HG02938 (cell line): ENCODE data around the gene GJC2.

ENCODE experiments used
- ATAC-seq: cut with Tn5 transposase; IDR thresholded peaks from one replicate; pipeline ENCODE4 v1.9.1; 2021; ENCODE audit warnings: mild to moderate bottlenecking, moderate library complexity; ENCODE audit not compliant: unreplicated experiment

GJC2 gene

DNA sequence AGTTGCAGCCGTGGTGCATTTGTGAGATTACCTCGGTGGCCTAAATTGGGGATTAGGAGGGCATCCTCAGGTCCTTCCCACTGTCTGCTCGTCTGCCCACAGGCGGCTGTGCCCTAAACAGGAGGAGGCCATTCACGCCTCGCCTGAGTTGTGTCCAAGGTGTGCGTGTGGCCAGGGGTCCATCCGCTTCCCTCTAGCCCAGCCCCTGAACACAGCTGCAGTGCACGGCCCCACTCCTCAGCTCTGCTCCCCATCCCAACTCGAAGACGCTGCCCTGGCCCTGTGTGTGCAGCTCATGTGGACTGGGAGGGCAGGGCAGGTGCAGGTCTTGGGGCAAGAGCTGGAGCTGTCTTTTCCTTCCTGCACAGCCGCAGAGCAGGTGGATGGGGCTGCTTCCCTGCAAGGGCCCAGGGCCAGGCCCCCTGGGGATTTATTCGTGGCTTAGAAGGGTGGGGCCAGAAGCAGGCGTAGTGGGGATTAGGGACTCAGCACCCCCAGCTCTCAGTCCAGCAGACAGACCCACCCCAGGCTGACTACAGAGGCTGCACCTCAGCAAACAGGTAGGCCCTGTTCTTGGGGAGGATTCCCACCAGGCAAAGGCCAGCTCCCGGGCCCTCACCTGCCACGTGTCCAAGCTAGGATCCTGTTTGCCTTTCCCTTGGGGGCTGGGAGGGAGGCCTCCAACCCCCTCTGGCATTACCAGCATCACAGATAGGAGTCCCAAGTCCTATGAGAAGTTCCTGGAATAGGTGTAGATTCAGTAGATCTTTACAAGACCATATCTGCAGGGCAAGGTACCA, 5.3 kb upstream of the GJC2 start:
- no peak for ATAC-seq

- no peak for ATAC-seq
Observed at GRCh38 chr1:228144993-228145343, 4.8 kb upstream of the GJC2 start.

- no peak for ATAC-seq
Observed at GRCh38 chr1:228145463-228146416, 4.0 kb upstream of the GJC2 start.

DNA sequence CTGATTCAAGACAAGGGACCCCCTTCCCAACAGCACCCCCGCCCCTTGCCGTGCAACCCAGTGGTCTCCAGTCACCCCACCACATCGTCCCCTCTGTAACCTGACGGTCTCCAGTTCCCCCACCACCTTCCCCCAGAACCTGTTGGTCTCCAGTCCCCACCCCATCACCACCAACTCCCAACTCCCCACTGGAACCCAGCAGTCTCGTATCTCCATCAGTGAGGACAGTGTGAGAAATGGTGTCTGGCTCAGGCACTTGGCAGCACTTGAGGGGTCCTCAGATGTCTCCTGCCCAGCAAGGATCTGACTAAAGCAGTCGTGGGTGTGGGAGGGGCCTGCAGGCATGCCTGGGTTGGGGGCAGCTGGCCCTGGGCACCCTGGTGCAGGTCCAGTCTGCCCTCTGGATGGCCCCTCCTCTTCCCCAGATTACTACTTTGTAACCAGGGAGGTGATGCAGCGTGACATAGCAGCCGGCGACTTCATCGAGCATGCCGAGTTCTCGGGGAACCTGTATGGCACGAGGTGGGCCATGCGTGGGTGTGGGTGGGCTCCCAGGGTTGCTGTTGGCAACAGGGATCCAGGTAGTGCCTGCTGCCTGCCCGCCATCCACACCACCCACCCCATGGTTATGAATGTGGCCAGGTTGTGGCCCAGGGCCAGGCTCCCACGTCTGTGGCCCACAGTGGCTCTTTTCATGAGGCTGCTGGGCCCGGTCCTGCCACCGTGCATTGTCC, 3.1 kb upstream of the GJC2 start:
- no peak for ATAC-seq

DNA sequence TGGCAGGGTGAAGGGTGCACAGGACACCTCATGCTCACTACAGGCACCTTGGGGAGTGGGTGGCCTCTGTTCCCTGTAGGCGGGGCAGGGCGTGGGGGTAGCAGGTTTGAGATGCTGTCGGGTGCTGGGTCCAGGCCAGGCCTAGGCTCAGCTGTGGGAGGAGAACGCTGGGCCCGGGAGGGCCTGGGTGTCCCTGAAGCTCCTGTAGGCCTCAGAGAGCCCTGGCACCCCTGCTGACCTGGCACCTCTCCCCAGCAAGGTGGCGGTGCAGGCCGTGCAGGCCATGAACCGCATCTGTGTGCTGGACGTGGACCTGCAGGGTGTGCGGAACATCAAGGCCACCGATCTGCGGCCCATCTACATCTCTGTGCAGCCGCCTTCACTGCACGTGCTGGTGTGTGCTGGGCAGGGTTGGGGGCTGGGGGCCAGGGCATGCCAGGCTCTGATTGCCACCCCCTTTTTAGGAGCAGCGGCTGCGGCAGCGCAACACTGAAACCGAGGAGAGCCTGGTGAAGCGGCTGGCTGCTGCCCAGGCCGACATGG, 2.5 kb upstream of the GJC2 start:
- ATAC-seq: no peak

GRCh38 chr1:228147768-228148167, 2.0 kb upstream of the GJC2 start:
- no peak for ATAC-seq

DNA sequence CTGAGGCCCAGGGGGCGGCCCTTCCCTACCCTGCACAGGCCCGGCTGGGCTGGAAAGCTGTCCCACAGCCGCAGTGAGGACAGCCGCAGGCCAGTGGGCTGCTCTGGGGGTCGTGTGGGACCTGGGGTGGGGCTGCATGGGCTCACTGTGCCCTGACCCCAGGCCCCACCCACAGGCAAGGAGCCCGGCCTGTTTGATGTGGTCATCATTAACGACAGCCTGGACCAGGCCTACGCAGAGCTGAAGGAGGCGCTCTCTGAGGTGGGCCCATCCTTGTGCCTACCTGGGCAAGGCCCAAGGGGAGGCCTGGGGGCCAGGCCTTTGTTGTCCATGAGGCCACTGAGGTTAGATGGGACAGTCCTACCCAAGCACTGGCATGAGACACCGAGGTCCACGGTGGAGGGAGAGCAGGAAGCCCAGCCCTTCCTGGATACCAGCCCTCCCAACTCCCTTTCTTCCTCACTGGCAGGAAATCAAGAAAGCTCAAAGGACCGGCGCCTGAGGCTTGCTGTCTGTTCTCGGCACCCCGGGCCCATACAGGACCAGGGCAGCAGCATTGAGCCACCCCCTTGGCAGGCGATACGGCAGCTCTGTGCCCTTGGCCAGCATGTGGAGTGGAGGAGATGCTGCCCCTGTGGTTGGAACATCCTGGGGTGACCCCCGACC, 1.4 kb upstream of the GJC2 start:
- no peak for ATAC-seq

DNA sequence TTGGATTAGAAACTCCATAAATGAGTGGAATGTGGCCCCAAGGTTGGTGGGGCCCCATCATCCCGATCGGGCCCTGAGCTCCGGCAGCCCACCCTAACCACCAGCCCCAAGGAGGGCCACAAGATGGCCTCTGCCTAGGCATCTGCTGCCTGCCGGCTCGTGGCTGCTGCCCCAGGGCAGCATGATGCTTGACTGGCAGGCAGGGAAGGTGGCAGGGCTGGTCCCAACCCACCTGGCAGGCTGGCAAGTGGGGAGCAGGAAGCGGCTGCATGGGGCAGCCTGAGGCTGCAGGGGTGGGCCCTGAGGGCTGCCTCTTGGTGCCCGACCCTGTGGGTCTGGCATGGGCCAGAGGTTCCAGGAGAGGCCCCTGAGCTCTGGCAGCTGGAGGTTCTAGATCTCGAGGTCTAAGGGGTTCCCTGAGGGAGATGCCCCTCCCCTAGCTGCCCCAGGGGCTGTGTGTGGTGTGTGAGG, 760 bp upstream of the GJC2 start:
- ATAC-seq: no peak

- ATAC-seq: no peak
Observed at GRCh38 chr1:228150120-228150460, 360 bp downstream of the GJC2 start.

- ATAC-seq: no peak
Observed at GRCh38 chr1:228150461-228151179, 890 bp downstream of the GJC2 start.

DNA sequence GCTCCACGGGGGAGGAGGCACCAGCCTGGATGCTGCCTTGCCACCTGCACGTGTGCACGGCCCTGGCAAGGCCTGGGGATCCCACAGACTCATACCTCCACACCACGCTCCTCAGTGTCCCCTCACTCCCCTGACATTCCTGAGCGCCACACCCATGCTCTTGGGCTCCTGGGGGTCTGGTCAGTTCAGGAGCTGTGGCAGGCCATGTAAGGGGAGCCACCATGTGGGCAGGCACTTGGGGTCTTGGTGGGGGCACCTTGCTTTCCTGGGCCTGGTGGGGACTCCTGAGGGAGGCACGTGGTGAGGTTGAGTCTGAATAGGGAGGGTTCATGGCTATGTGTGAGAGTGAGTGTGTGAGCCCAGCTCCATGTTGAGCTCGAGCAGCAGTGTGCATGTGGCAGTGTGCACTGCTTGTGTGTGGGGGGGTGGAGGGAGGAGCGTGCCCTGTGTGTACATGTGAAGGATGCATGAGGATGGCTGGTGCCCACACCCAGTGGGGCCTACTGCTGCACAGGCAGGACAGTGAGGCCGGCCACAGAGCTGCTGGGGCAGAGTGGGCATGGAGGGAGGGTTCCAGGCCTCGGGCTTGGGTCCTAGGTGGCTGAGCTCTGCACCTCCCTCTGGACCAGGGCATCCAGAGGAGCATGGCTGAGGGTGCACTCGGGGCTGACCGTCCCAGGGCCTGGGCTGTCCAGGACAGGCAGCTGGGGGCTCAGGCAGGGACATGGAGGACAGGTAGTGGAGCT, 1.6 kb downstream of the GJC2 start:
- no peak for ATAC-seq

DNA sequence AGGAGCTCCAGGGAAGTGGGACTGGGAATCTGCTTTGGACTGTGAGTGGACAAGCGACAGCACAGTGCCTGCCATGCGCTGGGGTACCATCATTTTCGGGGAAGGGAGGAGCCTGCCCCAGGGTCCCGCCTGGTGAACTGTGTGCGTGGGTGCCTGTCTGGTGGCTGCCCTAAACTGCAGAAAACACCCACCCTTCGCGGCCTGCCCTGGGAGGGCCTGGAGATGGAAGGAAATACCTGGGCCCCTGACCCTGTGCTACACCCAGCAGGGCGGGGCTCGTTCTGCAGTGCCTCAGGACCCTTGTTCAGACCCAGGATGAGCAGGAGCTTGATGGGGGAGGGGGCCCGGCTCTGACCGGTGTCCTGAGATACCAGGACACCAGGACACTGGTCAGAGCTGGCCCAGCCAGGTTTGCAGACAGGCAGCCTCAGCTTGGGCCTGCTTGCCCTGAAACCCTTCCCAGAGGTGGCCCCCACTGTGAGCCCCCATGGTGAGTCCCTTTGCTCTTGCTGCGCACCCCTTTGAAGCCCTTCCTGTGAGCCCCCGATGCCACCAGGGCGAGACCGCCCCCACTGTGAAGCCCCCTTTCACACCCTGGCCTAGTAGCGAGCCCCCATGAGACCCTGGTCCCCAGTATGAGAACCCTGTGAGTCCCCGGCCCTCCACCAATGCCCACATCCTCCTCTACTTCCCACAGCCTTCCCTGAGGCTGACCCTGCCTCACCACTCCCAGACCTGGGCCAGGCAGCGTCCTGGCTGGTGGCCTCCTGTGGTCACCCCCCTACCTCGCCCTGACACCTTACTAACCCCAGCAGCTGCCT, 2.6 kb downstream of the GJC2 start:
- no peak for ATAC-seq

- no peak for ATAC-seq
Observed at GRCh38 chr1:228152918-228153258, 3.2 kb downstream of the GJC2 start.

- no peak for ATAC-seq
Observed at GRCh38 chr1:228154021-228154669, 4.4 kb downstream of the GJC2 start.

GRCh38 chr1:228154670-228155571, 5.2 kb downstream of the GJC2 start:
- ATAC-seq: no peak

DNA sequence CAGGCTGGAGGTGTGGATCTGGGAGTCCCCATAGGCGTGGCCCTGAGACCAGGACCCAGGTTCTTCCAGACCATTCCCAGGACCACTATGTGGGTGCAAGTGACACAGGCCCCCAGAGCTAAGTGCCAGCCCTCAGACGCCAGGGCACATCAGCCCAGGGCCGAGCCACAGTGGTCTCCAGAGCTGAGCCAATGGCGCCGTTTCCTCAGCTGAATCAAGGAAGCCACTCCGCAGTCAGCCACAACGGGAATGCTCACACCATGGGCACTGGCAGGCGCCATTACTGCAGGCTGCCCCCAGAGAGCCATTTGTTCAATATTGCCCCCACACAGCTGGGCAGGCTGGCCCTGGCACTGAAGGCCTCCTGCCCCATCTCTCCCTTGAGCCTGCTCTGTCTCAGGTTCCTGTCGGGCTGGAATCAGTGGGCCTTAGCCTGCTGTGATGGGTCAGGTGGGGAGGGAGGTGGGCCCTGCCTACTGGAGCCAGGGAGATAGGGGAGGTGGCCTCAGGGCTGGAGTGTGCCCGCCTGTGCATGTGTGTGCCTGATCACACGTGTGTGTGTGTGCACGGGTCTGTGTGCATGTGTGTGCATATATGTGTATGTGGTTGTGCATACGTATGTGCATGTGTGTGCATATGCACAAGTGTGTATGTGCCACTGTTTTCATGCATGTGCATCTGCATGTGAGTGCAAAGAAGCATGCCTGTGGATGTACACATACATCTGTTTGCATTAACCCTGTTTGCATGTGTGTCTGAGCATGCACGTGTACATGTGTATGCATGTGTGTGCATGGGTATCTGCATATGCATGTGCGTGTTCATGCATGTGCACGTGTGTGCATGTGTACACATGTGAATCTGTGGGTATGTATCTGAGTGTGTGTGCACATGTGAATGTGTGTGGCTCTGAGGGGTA, 6.1 kb downstream of the GJC2 start:
- no peak for ATAC-seq
